HS-5 (cell line): Measurements from ENCODE around the gene NR3C2.

Source experiments
- DNase-seq: peaks from one replicate; pipeline ENCODE4 v3.0.0-alpha.2; 2012; ENCODE audit warnings: low read depth

NR3C2 gene

GRCh38 chr4:148441986-148442831, at the start of gene NR3C2:
Gene NR3C2, minus strand, starts transcription at chr4:148442414.
- peak; percentile 84 for DNase-seq

DNA sequence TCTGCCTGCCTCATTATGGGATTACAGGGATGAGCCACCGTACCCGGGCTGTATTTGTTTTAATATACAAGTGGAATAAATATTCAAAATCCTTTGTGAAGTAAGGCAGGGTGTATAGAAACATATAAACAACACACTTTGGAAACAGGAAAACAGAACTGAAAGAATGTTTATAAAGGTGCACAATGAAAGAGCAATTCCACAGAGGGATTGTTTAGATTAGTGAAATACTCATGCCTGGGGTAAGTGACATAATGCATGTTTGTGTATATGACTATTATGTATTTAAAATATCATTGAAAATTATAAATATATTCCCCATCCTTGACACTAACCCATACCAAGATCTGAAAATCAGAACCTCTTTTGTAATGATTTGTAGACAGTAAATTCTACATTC, 45.0 kb upstream of the NR3C2 start:
- DNase-seq: no peak

- no peak for DNase-seq
Observed at GRCh38 chr4:148481636-148482035, 39.4 kb upstream of the NR3C2 start.

DNA sequence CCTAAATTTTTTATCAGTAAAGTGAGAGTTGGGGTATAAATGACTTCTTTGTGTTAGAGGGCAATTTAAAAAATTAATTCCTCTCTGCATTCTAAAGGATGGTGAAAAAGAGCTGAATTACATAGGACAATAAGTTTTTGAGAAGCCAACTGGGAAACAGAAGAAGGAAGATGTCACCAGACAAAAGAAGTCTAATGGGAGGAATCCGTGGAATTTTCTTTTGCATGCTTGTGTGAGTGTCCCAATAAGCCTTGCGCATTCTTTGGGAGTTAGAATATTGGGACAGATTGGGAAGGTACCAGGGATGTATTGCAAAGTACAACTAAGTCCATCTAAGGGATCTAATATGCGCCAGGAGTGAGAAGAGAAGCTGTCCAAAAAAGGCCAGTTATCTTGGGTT, 35.1 kb upstream of the NR3C2 start:
- DNase-seq: no peak

DNA sequence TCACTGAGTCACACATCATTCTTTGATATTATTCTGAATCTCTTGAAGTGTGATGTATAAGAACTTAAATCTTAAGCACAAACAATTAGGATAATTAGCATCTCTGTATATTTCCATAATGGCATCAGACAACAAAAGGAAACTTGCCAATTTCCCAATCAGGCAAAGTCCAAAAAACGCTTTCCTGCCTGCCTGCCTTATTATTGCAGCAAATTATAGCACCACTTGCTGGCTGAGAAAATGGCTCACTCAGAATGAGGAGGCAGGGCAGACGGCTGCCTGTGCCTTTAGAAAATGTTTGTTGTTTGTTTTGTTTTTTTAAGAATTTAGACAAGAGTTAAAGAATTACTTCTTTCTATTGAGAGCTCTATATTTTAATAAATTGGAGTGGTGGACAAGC, 27.7 kb upstream of the NR3C2 start:
- DNase-seq: no peak

- DNase-seq: peak; percentile 41
Observed at GRCh38 chr4:148454835-148455234, 12.6 kb upstream of the NR3C2 start.

- no peak for DNase-seq
Observed at GRCh38 chr4:148453833-148454232, 11.6 kb upstream of the NR3C2 start.

DNA sequence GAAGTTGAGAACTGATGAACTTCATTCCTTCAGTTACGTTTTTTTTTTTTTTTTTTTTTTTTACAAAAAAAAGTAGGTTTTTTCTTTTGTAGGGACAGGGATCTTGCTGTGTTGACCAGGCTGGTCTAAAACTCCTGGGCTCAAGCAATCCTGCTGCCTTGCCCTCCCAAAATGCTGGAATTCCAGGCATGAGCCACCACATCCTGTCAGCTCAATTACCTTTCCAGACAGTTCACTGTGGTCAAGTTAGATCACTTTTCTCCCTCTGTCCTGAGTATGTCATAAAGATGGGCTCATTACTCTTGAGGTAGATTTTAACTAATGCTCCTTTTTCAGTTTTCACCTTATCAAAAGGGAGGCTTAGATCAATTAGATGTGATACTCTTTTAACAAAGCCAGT, 10.8 kb upstream of the NR3C2 start:
- no peak for DNase-seq

DNA sequence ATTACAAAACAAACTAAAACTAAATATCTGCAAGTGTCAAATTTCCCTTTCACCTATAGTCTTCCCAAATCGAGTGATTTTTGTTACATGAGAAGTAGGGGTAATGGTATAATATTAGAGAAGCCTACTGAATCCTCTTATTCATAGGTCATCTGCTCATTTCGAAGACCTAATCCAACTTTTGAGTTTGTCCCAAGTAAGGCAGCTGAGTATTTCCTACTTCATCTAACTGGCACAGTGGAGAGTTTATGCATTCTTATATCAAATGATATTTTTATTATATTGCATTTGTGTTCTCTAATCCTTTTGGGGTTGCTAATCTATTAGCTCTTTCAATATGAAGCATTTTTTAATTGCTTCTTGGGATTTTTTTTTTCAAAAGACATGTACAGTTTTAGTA, 7.7 kb upstream of the NR3C2 start:
- no peak for DNase-seq

GRCh38 chr4:148448141-148448540, 5.9 kb upstream of the NR3C2 start:
- DNase-seq: no peak

DNA sequence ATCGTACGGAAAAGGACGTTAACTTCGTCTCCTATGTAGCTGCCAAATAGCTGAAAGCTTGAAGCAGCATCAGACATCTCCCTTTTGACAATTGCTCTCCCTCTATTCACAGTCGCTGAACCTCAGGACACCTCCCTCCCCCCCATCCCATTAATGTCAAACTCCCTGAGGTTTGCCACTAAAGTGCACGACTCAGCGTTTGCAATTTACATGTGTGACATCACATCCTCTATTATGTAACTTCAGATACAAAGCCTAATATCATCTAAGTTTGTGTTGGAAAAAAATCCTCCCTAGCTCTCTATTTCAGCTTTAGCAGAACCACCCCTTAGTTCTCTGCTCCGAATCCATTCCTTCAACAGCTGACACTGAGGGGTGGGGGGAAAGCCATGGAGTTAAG, 5.5 kb upstream of the NR3C2 start:
- DNase-seq: no peak

GRCh38 chr4:148445860-148446330, 3.7 kb upstream of the NR3C2 start:
- no peak for DNase-seq

DNA sequence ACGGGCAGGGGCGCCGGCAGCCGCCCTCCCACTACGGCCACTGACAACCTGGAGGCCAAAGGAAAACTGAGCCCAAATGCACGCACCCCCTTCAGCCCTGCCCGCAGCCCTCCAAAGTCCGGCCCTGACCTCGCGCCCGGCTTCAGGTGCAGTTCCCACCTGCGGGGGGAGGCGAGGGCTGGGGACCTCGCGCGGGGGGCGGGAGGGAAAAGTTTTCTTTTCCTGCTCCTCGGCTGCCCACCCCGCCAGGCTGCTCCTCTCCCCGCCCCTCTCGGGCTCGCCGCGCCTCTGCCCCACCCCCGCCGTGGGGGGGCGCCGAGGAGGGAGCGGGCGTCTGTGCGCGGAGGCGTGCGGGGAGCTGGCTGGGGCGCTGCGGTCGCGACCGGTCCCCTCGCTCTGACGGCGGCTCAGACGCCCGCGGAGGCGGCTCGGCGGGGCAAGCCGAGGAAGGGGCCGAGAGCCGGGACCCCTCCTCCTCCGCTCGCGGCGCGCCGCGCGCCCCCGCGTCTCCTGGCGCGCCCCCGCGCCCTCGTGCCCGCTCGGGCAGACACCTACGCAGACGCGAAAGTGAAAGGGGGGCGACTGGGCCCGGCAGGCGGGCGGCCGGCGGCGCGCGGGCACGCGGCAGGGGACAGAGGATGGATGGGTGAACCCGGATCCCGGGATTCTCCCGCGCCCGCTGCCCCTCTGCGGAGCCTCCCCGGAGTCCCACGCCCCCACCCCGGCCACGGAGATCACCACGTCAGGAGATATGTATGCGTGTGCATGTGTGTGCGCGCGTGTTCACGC, 3.1 kb upstream of the NR3C2 start:
- no peak for DNase-seq

DNA sequence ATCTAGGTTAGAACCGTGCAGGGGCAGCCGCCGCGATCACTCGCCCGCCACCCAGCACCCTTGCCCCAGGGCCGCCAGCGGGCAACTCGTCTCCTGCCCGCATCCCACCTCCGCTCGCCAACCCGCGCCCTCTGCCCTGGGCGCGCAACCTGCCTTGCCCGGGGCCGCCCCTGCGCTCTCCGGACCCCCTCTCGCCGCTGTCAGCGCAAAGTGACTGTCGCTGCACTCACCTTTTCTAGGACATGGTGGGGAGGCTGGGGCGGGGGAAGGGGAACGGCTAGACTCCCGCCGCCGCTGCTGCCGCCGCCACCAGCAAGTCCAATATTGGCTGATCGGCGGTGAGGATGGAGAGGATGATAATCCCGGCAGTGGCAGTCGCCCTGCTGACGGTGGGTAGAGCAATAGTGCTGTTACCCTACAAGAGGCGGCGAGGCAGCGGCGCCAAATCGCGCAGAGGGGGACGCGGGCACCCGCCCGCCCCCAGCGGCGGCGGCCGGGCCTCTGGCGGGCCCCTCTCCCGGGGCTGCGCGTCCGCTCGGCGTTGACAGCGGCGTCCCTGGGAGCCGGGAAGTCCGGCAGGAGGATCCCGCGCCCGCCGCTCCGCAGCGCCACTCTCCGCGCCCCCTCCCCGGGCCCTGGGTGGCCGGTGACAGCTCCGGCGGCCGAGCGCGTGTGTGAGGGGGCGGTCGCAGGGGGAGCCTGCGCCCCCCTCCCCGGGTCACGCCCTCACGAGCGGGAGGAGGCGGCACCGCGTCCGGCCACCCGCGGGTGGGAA, 2.3 kb upstream of the NR3C2 start:
- DNase-seq: no peak

GRCh38 chr4:148443512-148444295, 1.5 kb upstream of the NR3C2 start:
- no peak for DNase-seq

- no peak for DNase-seq
Observed at GRCh38 chr4:148442832-148443511, 758 bp upstream of the NR3C2 start.

- DNase-seq: no peak
Observed at GRCh38 chr4:148441624-148441985, 609 bp downstream of the NR3C2 start.

DNA sequence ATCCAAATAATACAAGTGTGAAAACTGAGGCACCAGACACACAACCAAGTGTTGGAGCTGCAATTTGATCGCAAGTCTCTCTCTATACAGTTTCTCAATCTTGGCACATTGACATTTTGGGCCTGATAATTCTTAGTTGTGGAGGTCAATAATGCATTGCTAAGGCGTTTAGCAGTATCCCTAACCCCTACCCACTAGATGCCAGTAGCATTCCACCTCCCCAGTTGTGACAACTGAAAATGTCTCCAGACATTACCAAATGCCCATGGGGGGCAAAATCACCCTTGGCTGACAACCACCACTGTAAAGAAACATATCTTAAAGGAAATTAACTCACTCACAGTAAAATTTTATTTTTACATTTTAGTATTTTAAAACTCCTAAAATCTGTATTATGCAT, 4.2 kb downstream of the NR3C2 start:
- no peak for DNase-seq

DNA sequence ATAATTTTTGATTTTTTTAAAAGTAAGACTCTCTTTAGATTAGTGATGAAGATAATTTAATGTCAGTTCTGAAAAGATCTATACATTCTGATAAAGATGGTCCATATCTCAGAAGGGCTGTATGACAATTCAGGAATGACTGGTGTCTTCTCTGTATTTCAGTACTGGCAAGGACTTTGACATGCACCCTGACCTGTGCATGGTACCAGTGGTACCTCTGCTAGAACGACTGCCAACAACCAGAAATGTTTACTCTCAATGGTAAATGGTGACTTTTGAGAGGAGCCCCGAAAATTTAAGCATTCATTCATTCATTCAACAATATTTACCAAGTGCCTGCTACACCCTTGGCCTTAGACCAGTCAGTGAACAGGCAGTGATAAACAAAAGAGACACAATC, 4.8 kb downstream of the NR3C2 start:
- no peak for DNase-seq

GRCh38 chr4:148436512-148436911, 5.7 kb downstream of the NR3C2 start:
- no peak for DNase-seq
